ENCODE results near the gene CUX1. TPM values are rescaled to one million over a fixed set of nuclear protein-coding genes. Genes with fewer than 3 reads are reported as not detected.

The CUX1 gene
- total RNA-seq, 4 donors from 2014 or later: 93.8 to 156 (median 112) TPM

DNA sequence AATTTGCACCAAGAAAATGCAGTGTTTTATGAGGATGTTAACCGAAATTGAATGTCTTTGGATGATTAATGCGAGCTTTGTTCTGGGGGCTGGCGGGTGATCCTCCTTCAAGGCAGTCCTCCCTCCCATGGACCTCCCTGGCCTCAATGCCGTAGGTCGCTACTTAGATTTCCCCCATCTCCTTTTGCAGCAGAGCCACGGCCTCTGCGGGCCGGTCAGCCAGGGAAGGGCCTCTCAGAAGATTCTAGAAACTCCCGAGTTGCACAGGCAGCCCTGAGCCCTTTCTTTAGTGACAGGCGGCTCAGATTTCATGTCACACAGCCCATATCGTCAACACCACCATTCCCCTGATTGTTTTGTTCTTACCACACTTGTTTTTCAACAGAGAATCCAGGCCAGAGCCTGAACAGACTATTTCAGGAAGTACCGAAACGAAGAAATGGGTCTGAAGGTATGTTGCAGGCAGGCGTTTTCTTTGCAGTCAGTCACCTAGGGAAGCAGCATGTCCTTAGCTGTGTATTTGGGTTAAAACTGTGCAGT lies 381.1 kb downstream of the CUX1 start:
- DNase-seq: no peak
- peaks cover 22 to 30% of the 10 kb centered on the region in 2 donors for H3K36me3 ChIP-seq
- no peaks in the 10 kb centered on the region for H3K9me3 ChIP-seq
- no peaks in the 10 kb centered on the region for H3K4me1 ChIP-seq
- intact Hi-C loops (cut with DNase I): no loop called here
- no peak overlapping the region for H3K4me3 ChIP-seq (replicated peaks in 1 of 3)
- H3K27ac ChIP-seq: no peak overlapping the region
- TF ChIP-seq, protein P1, sequence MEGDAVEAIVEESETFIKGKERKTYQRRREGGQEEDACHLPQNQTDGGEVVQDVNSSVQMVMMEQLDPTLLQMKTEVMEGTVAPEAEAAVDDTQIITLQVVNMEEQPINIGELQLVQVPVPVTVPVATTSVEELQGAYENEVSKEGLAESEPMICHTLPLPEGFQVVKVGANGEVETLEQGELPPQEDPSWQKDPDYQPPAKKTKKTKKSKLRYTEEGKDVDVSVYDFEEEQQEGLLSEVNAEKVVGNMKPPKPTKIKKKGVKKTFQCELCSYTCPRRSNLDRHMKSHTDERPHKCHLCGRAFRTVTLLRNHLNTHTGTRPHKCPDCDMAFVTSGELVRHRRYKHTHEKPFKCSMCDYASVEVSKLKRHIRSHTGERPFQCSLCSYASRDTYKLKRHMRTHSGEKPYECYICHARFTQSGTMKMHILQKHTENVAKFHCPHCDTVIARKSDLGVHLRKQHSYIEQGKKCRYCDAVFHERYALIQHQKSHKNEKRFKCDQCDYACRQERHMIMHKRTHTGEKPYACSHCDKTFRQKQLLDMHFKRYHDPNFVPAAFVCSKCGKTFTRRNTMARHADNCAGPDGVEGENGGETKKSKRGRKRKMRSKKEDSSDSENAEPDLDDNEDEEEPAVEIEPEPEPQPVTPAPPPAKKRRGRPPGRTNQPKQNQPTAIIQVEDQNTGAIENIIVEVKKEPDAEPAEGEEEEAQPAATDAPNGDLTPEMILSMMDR (IDR thresholded peaks at IDR 0.05): no peak
- TF ChIP-seq POLR2A (IDR thresholded peaks at IDR 0.05): no peak
- no peaks in the 10 kb centered on the region for H3K27me3 ChIP-seq
- WGBS, 2 donors: 92 to 93% methylated on average over 14 of the region's 14 CpGs

DNA sequence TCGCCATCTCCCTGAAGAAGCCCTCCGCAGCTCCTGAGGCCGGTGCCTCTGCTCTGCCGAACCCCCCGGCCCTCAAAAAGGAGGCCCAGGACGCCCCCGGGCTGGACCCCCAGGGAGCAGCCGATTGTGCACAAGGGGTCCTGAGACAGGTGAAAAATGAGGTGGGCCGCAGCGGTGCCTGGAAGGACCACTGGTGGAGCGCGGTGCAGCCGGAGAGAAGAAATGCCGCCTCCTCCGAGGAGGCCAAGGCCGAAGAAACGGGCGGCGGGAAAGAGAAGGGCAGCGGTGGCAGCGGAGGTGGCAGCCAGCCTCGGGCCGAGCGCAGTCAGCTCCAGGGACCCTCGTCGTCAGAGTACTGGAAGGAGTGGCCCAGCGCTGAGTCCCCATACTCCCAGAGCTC lies 384.1 kb downstream of the CUX1 start:
- peaks cover 37 to 51% of the 10 kb centered on the region in 2 donors for H3K36me3 ChIP-seq

DNA sequence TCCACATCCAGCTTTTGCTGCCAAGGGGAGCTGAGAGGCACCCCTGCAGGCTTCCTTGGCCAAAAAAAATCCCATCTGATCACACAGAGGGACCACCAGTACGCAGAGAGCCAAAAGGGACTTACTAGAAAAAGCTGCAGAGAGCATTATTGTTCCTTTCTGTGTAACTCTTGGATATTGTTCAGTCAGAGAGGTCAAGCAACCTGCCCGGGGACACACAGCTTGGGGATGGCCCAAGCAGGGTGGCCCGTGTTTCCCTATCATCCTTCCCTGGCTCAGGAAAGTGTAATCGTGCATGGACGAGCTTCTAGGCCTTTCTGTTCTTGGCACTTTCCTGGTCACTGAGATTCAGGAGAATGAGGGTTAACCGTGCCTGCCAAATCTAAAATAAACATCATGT lies 385.1 kb downstream of the CUX1 start:
- no peaks in the 10 kb centered on the region for H3K4me1 ChIP-seq
- H3K4me3 ChIP-seq (replicated peaks in 1 of 3): no peak overlapping the region
- no peak for TF ChIP-seq POLR2A (IDR thresholded peaks at IDR 0.05)
- TF ChIP-seq, protein P1 (IDR thresholded peaks at IDR 0.05): no peak
- no peaks in the 10 kb centered on the region for H3K27me3 ChIP-seq
- 89 to 90% methylated on average over 6 of the region's 6 CpGs for WGBS, 2 donors
- no peak for DNase-seq
- intact Hi-C loops (cut with DNase I): no loop called here
- no peaks in the 10 kb centered on the region for H3K9me3 ChIP-seq
- peaks cover 31 to 41% of the 10 kb centered on the region in 2 donors for H3K36me3 ChIP-seq
- H3K27ac ChIP-seq: no peak overlapping the region

More for the DNA sequence above, 384.1 kb downstream of the CUX1 start:
- no peak overlapping the region for H3K27ac ChIP-seq
- TF ChIP-seq POLR2A (IDR thresholded peaks at IDR 0.05): no peak
- TF ChIP-seq, protein P1 (IDR thresholded peaks at IDR 0.05): no peak
- no peaks in the 10 kb centered on the region for H3K27me3 ChIP-seq
- no peak for DNase-seq
- H3K4me1 ChIP-seq: no peaks in the 10 kb centered on the region
- intact Hi-C loops (cut with DNase I): no loop called here
- H3K4me3 ChIP-seq (replicated peaks in 1 of 3): no peak overlapping the region
- 97% methylated on average over 27 of the region's 27 CpGs for WGBS, 2 donors
- no peaks in the 10 kb centered on the region for H3K9me3 ChIP-seq

GRCh38 chr7:102203218-102203617 lies 385.8 kb downstream of the CUX1 start:
- no peak overlapping the region for H3K4me3 ChIP-seq (replicated peaks in 1 of 3)
- H3K27ac ChIP-seq: no peak overlapping the region
- TF ChIP-seq, protein P1 (IDR thresholded peaks at IDR 0.05): no peak
- TF ChIP-seq POLR2A (IDR thresholded peaks at IDR 0.05): no peak
- peaks cover 31 to 38% of the 10 kb centered on the region in 2 donors for H3K36me3 ChIP-seq
- WGBS, 2 donors: 70 to 85% methylated on average over 12 of the region's 12 CpGs
- H3K4me1 ChIP-seq: no peaks in the 10 kb centered on the region
- no peaks in the 10 kb centered on the region for H3K27me3 ChIP-seq
- H3K9me3 ChIP-seq: no peaks in the 10 kb centered on the region
- intact Hi-C loops (cut with DNase I): no loop called here
- no peak for DNase-seq

DNA sequence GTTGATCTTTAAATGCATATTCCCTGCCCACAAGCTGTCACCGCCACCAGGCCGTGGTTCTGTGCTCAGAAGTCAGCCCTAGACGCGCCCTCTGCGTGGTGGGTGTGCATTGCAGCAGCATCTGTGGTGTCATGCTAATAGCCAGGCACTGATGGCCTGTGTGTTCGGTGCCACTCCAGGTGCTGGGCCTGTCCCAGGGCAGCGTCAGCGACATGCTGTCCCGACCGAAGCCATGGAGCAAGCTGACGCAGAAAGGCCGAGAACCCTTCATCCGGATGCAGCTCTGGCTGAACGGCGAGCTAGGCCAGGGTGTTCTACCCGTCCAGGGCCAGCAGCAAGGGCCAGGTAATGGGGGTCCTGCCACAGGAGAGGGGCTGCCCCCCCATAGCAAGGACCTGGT lies 386.8 kb downstream of the CUX1 start:
- intact Hi-C loops (cut with DNase I): no loop called here
- no peak overlapping the region for H3K4me3 ChIP-seq (replicated peaks in 1 of 3)
- peaks cover 5 to 6% of the 10 kb centered on the region in 2 donors for H3K4me1 ChIP-seq
- WGBS, 2 donors: 89% methylated on average over 9 of the region's 16 CpGs; no CpG with 5 or more reads in 1 of the 2 donors
- no peak for DNase-seq
- H3K36me3 ChIP-seq: peaks cover 31 to 38% of the 10 kb centered on the region in 2 donors
- no peak overlapping the region for H3K27ac ChIP-seq
- no peak for TF ChIP-seq POLR2A (IDR thresholded peaks at IDR 0.05)
- TF ChIP-seq, protein P1 (IDR thresholded peaks at IDR 0.05): no peak
- H3K27me3 ChIP-seq: no peaks in the 10 kb centered on the region
- H3K9me3 ChIP-seq: no peaks in the 10 kb centered on the region
